Esophagus muscularis mucosa (tissue), 3 donors: Measurements from ENCODE around the gene CDKN2C.

Experiments
- EP300 ChIP-seq: sonication (generic); formaldehyde crosslinking; IDR thresholded peaks from one replicate; pipeline ENCODE4 v1.6.1; 2017; ENCODE audit warnings: antibody characterized with exemption
- TF ChIP-seq, protein P1 (sequence below), 3 experiments: fragments of 200-600 bp in 2 of 3; fragments of 450-650 bp in 1 of 3; sonication (generic) in 2 of 3; IDR thresholded peaks; one replicate each; pipeline ENCODE4 v1.5.1; 2017 to 2019; ENCODE audit warnings: antibody characterized with exemption in 3 of 3, mild to moderate bottlenecking in 2 of 3, moderate library complexity in 1 of 3

DNA sequence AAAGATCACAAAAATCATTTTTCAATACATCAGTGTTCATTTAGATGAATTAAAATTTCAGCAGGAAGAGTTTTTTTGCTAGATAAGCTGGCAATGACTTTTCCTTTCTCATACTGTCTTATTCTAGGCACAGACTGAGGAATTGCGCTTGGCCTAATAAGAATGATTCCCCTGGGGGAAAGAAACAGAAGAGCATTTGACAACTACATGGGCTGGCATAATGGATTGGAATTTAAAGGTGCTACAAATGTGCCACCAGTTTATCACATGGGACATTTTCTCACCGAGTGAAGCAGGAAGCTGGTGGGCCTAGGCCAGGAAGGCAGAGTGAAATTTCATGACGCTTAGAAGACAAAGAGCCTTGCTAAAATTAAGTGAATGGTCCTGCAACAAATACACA, 39.3 kb downstream of the CDKN2C start:
- no peak for TF ChIP-seq EP300
- TF ChIP-seq, protein P1, sequence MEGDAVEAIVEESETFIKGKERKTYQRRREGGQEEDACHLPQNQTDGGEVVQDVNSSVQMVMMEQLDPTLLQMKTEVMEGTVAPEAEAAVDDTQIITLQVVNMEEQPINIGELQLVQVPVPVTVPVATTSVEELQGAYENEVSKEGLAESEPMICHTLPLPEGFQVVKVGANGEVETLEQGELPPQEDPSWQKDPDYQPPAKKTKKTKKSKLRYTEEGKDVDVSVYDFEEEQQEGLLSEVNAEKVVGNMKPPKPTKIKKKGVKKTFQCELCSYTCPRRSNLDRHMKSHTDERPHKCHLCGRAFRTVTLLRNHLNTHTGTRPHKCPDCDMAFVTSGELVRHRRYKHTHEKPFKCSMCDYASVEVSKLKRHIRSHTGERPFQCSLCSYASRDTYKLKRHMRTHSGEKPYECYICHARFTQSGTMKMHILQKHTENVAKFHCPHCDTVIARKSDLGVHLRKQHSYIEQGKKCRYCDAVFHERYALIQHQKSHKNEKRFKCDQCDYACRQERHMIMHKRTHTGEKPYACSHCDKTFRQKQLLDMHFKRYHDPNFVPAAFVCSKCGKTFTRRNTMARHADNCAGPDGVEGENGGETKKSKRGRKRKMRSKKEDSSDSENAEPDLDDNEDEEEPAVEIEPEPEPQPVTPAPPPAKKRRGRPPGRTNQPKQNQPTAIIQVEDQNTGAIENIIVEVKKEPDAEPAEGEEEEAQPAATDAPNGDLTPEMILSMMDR (IDR thresholded peaks at IDR 0.05), result no peak
